H1 (cell line): ENCODE measurements around the gene FLNA. TPM values are rescaled to one million over a fixed set of nuclear protein-coding genes. Genes with fewer than 3 reads are reported as not detected.

Source experiments
- CTCF ChIA-PET: fragments of 300-600 bp; sonication (Branson Sonifier 250); formaldehyde crosslinking; loops from one replicate; lab custom pipeline; 2021; ENCODE audit not compliant: partially characterized antibody; lab: Charles Lee
- POLR2A ChIA-PET: fragments of 300-600 bp; sonication (Branson Sonifier 250); formaldehyde crosslinking; loops from one replicate; lab custom pipeline; 2021; ENCODE audit warnings: inconsistent platforms; ENCODE audit not compliant: partially characterized antibody; lab: Charles Lee
- DNase-seq, 2 experiments: peaks; one replicate each; pipeline versions ENCODE4 v3.0.0 to v3.0.0-alpha.2; 2010 to 2022; ENCODE audit warnings: low spot score in 2 of 2, low read depth in 1 of 2, mixed read lengths in 1 of 2
- FAIRE-seq: peaks from 2 replicates; lab custom pipeline; 2011; peaks lifted over from hg19 to GRCh38; lab: Jason Lieb, UNC
- H2AFZ ChIP-seq: 2 replicates; pipeline ENCODE4 v1.8.1; 2012; ENCODE audit warnings: low read length, inconsistent platforms
- H2AK5ac ChIP-seq: 2 replicates; pipeline ENCODE4 v1.6.1; 2013; ENCODE audit warnings: low read depth, low read length
- H2BK120ac ChIP-seq: replicated peaks from 2 replicates; pipeline ENCODE3; 2013; ENCODE audit warnings: low read depth, low read length, inconsistent platforms
- H2BK12ac ChIP-seq: 2 replicates; pipeline ENCODE4 v1.6.1; 2013; ENCODE audit warnings: low read depth, low read length
- H2BK15ac ChIP-seq: 2 replicates; pipeline ENCODE4 v1.6.1; 2013; ENCODE audit warnings: low read length
- H2BK20ac ChIP-seq: 2 replicates; pipeline ENCODE4 v1.6.1; 2013; ENCODE audit warnings: low read length
- H2BK5ac ChIP-seq: 2 replicates; pipeline ENCODE4 v1.6.1; 2013; ENCODE audit warnings: low read depth, low read length
- H3K14ac ChIP-seq: 2 replicates; pipeline ENCODE4 v1.6.1; 2013; ENCODE audit warnings: inconsistent platforms; ENCODE audit not compliant: insufficient read length
- H3K18ac ChIP-seq: 2 replicates; pipeline ENCODE4 v1.6.1; 2013; ENCODE audit warnings: low read length; ENCODE audit errors: extremely low read depth
- H3K23ac ChIP-seq: 2 replicates; pipeline ENCODE4 v1.6.1; 2013; ENCODE audit warnings: inconsistent platforms; ENCODE audit not compliant: insufficient read length
- H3K23me2 ChIP-seq: 2 replicates; pipeline ENCODE4 v1.6.1; 2013; ENCODE audit warnings: low read depth, low read length
- H3K27ac ChIP-seq: 2 replicates; pipeline ENCODE4 v1.6.1; 2011; ENCODE audit warnings: low read depth, low read length, inconsistent platforms
- H3K27me3 ChIP-seq, 4 experiments: replicated peaks in 1 of 4; 1 replicate in 1 of 4; 2 replicates in 3 of 4; pipeline versions ENCODE4 v1.6.1 to v1.8.1; 2011 to 2013; ENCODE audit warnings: low read length in 3 of 4, mild to moderate bottlenecking in 3 of 4, inconsistent platforms in 2 of 4, mixed read lengths in 2 of 4, moderate library complexity in 1 of 4; ENCODE audit not compliant: control insufficient read depth in 3 of 4, insufficient read depth in 3 of 4; ENCODE audit errors: extremely low read depth in 1 of 4
- H3K36me3 ChIP-seq, 4 experiments: 2 replicates each; pipeline versions ENCODE4 v1.6.1 to v1.8.1; 2011 to 2013; ENCODE audit warnings: mild to moderate bottlenecking in 4 of 4, low read length in 3 of 4, moderate library complexity in 2 of 4, control low read depth in 1 of 4, inconsistent platforms in 1 of 4; ENCODE audit not compliant: insufficient read depth in 4 of 4, control insufficient read depth in 2 of 4
- H3K4ac ChIP-seq: replicated peaks from 2 replicates; pipeline ENCODE3; 2013; ENCODE audit warnings: low read length, low read depth, mixed read lengths, inconsistent platforms; ENCODE audit not compliant: insufficient read length
- H3K4me1 ChIP-seq, 4 experiments: replicated peaks in 1 of 4; 1 replicate in 1 of 4; 2 replicates in 3 of 4; pipeline versions ENCODE4 v1.6.1 to v1.8.1; 2011 to 2013; ENCODE audit warnings: low read length in 3 of 4, inconsistent platforms in 2 of 4, mixed read lengths in 1 of 4; ENCODE audit not compliant: insufficient read depth in 4 of 4, control insufficient read depth in 3 of 4
- H3K4me2 ChIP-seq, 2 experiments: 2 replicates each; pipeline versions ENCODE4 v1.6.1 to v1.8.1; 2011 to 2013; ENCODE audit warnings: low read depth in 2 of 2, low read length in 2 of 2, control low read depth in 1 of 2, inconsistent platforms in 1 of 2, mild to moderate bottlenecking in 1 of 2; ENCODE audit not compliant: insufficient read depth in 1 of 2
- H3K4me3 ChIP-seq, 4 experiments: fragments of 200-600, 300-600 bp in 1 of 4; sonication (generic), shearing (Covaris generic), sonication (Bioruptor Twin) in 1 of 4; 2 replicates each; pipeline versions ENCODE4 v1.5.1 to v1.8.1; 2011 to 2016; ENCODE audit warnings: low read length in 4 of 4, low read depth in 3 of 4, control low read depth in 2 of 4, inconsistent platforms in 2 of 4, mild to moderate bottlenecking in 2 of 4, mixed read lengths in 1 of 4, moderate library complexity in 1 of 4; ENCODE audit not compliant: insufficient read depth in 2 of 4; ENCODE audit errors: extremely low read depth in 1 of 4
- H3K56ac ChIP-seq: replicated peaks from 2 replicates; pipeline ENCODE3; 2013; ENCODE audit warnings: low read depth, mild to moderate bottlenecking, mixed read lengths, low read length, inconsistent platforms; ENCODE audit not compliant: insufficient read length
- H3K79me1 ChIP-seq: 2 replicates; pipeline ENCODE4 v1.6.1; 2013; ENCODE audit warnings: low read depth, low read length, control low read depth
- H3K79me2 ChIP-seq, 2 experiments: 2 replicates each; pipeline versions ENCODE4 v1.6.1 to v1.8.1; 2012 to 2013; ENCODE audit warnings: low read length in 2 of 2, mild to moderate bottlenecking in 2 of 2, inconsistent platforms in 1 of 2; ENCODE audit not compliant: insufficient read depth in 2 of 2, control insufficient read depth in 1 of 2
- H3K9ac ChIP-seq, 4 experiments: replicated peaks in 1 of 4; 1 replicate in 1 of 4; 2 replicates in 3 of 4; pipeline versions ENCODE4 v1.6.1 to v1.8.1; 2011 to 2013; ENCODE audit warnings: low read depth in 3 of 4, low read length in 3 of 4, control low read depth in 2 of 4, mild to moderate bottlenecking in 2 of 4, moderate library complexity in 2 of 4, inconsistent platforms in 1 of 4; ENCODE audit errors: extremely low read depth in 1 of 4
- H3K9me3 ChIP-seq, 2 experiments: 2 replicates each; pipeline versions ENCODE4 v1.6.1 to v1.8.1; 2012 to 2013; ENCODE audit warnings: mild to moderate bottlenecking in 2 of 2, moderate library complexity in 2 of 2, control low read depth in 1 of 2, inconsistent platforms in 1 of 2, low read depth in 1 of 2, low read length in 1 of 2, mixed read lengths in 1 of 2; ENCODE audit not compliant: insufficient read depth in 2 of 2
- H4K20me1 ChIP-seq, 2 experiments: replicated peaks in 1 of 2; 2 replicates each; pipeline versions ENCODE3 to v1.8.1; 2011 to 2013; ENCODE audit warnings: inconsistent platforms in 2 of 2, low read length in 2 of 2, mild to moderate bottlenecking in 1 of 2; ENCODE audit not compliant: insufficient read depth in 2 of 2, control insufficient read depth in 1 of 2
- H4K5ac ChIP-seq: 2 replicates; pipeline ENCODE4 v1.6.1; 2013; ENCODE audit warnings: low read length, low read depth, mixed read lengths, inconsistent platforms; ENCODE audit not compliant: insufficient read length
- H4K8ac ChIP-seq: 2 replicates; pipeline ENCODE4 v1.8.0; 2013; ENCODE audit warnings: mild to moderate bottlenecking, moderate library complexity, low read length, inconsistent platforms; ENCODE audit not compliant: insufficient read depth; ENCODE audit errors: extremely low read depth
- H4K91ac ChIP-seq: replicated peaks from 2 replicates; pipeline ENCODE3; 2013; ENCODE audit warnings: low read length, mixed read lengths, inconsistent platforms; ENCODE audit not compliant: insufficient read length
- CBX5 ChIP-seq: fragments of 300-800, 300-1000 bp; sonication (generic); IDR thresholded peaks from 2 replicates; pipeline ENCODE4 v1.7.1; 2016; ENCODE audit warnings: antibody characterized with exemption, low read length, low read depth
- CREB1 ChIP-seq: IDR thresholded peaks from 2 replicates; pipeline ENCODE4 v1.6.1; 2012; ENCODE audit warnings: inconsistent platforms
- GABPA ChIP-seq: IDR thresholded peaks from 2 replicates; pipeline ENCODE4 v1.6.1; 2011; ENCODE audit warnings: mild to moderate bottlenecking, low read length, moderate library complexity, borderline replicate concordance; ENCODE audit not compliant: insufficient read depth
- GTF2F1 ChIP-seq: IDR thresholded peaks from 2 replicates; pipeline ENCODE4 v1.6.1; 2012; ENCODE audit warnings: low read depth, low read length, improper control_type of control experiment, borderline replicate concordance
- HDAC6 ChIP-seq: IDR thresholded peaks from one replicate; pipeline ENCODE4 v1.7.1; 2012; ENCODE audit warnings: low read depth, mild to moderate bottlenecking, inconsistent platforms, low read length, moderate library complexity
- RAD21 ChIP-seq, 2 experiments: IDR thresholded peaks in 1 of 2; conservative IDR thresholded peaks in 1 of 2; 2 replicates each; pipeline ENCODE4 v1.6.1; 2011; ENCODE audit warnings: low read depth in 2 of 2, low read length in 2 of 2, improper control_type of control experiment in 1 of 2, inconsistent platforms in 1 of 2, mild to moderate bottlenecking in 1 of 2, moderate library complexity in 1 of 2
- SUZ12 ChIP-seq: fragments of 200-600 bp; sonication (generic); IDR thresholded peaks from 2 replicates; pipeline ENCODE4 v1.6.1; 2012; ENCODE audit warnings: mild to moderate bottlenecking, inconsistent platforms, low read length, moderate library complexity, mixed read lengths
- TAF1 ChIP-seq: IDR thresholded peaks from 2 replicates; pipeline ENCODE4 v1.6.1; 2011; ENCODE audit warnings: mild to moderate bottlenecking, low read depth, low read length
- YY1 ChIP-seq: IDR thresholded peaks from 2 replicates; pipeline ENCODE4 v1.6.1; 2011; ENCODE audit warnings: low read depth, mild to moderate bottlenecking, low read length
- WGBS, 2 experiments: shearing (Covaris generic) in 1 of 2; methylation state at CpG; one replicate each; pipeline versions ENCODE4 v1.1.6 to v1.1.7; 2013 to 2015; ENCODE audit warnings: low lambda C conversion rate in 2 of 2, mixed read lengths in 2 of 2, inconsistent platforms in 1 of 2, low coverage in 1 of 2, missing lambda C conversion rate in 1 of 2; ENCODE audit not compliant: insufficient replicate concordance in 2 of 2, insufficient coverage in 1 of 2, insufficient read length in 1 of 2; ENCODE audit errors: extremely low coverage in 1 of 2, missing lambda C conversion rate in 1 of 2; 5-methylcytosine and 5-hydroxymethylcytosine counted together
- polyA plus RNA-seq, 7 experiments: library from polyadenylated mRNA; depleted of rRNA in 3 of 7; stranded (reverse) in 5 of 7; unstranded in 2 of 7; fragments of >200 nt in 5 of 7; fragments of 200-250 nt in 2 of 7; gene quantifications; 1 replicate in 5 of 7; 2 replicates in 1 of 7; 4 replicates in 1 of 7; pipeline versions ENCODE4 v1.2.1 to v1.2.3, GENCODE V29; 2011 to 2013; ENCODE audit warnings: missing spikeins in 2 of 7, mixed read lengths in 2 of 7
- total RNA-seq: library from RNA; stranded (reverse); fragmentation: NEBNext Ultra II Directional; extraction: Animal tissue kit (Norgen Biotek cat#: 25700); gene quantifications from 2 replicates; pipeline ENCODE4 v1.2.1, GENCODE V29; 2021
- TF ChIP-seq, protein P1 (sequence below): IDR thresholded peaks from 2 replicates; pipeline ENCODE4 v1.6.1; 2011; ENCODE audit warnings: low read depth, mild to moderate bottlenecking, low read length; ENCODE audit not compliant: insufficient read depth
- TF ChIP-seq, protein P2 (sequence below): IDR thresholded peaks from 2 replicates; pipeline ENCODE4 v1.6.1; 2011; ENCODE audit warnings: low read length, improper control_type of control experiment

FLNA gene
- total and polyA plus RNA-seq, 2 of the 8 experiments (the other 6 are each of a cell fraction or from before 2014, with no cell fraction given): 315 to 925 TPM

DNA sequence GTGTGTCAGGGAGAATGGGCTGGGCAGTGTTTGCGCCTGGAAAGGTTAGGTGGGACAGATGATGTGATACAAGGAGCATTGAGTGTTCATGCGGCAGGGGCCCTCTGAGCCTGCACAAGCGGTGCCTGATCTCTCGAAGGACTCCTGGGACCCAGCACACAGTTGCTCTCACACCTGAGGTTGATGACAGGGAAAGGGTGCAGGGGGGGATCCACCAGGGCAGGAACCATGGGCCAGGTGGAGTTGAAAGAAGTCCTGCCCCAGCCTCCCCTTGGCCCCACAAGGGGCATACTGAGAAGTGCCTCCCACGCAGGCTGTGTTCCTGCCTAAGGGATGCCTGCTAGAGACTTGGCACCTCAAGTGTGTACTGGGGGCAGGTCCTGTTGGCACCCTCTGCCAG lies 45.8 kb downstream of the FLNA start:
- POLR2A ChIA-PET: no interaction called here
- CTCF ChIA-PET: interaction anchor here (3.0 kb wide), 1 partner anchor 11 kb away, joined by 12 read pairs; no protein-coding TSS in a partner anchor

More for the DNA sequence above, 45.8 kb downstream of the FLNA start:
- H3K23me2 ChIP-seq: no peaks in the 10 kb centered on the region
- no peak overlapping the region for H3K14ac ChIP-seq
- H3K4me3 ChIP-seq: no peak overlapping the region
- H3K36me3 ChIP-seq: no peaks in the 10 kb centered on the region
- no peaks in the 10 kb centered on the region for H3K27me3 ChIP-seq
- FAIRE-seq (no peak), DNase-seq (no peak)
- 95% methylated on average over 4 of the region's 5 CpGs; no CpG with 5 or more reads in 1 of the 2 experiments for WGBS, 2 experiments
- no peak overlapping the region for H3K18ac ChIP-seq
- no peak overlapping the region for H2BK12ac ChIP-seq
- no peak overlapping the region for H2BK5ac ChIP-seq
- no peak overlapping the region for H2AK5ac ChIP-seq
- no peak overlapping the region for H2BK120ac ChIP-seq
- H3K79me2 ChIP-seq: no peaks in the 10 kb centered on the region
- H2AFZ ChIP-seq: no peak overlapping the region
- H4K5ac ChIP-seq: no peak overlapping the region
- H3K9ac ChIP-seq: no peak overlapping the region
- no peaks in the 10 kb centered on the region; a peak in 1 of 7 replicates for H3K4me1 ChIP-seq
- no peak overlapping the region for H3K56ac ChIP-seq
- H3K27ac ChIP-seq: no peak overlapping the region; the same call in 1 of the 2 replicates
- 0 out of 2 replicates have a peak overlapping the region, but pooled peaks have one; percentile 25 for H4K8ac ChIP-seq
- H2BK20ac ChIP-seq: no peak overlapping the region
- no peaks in the 10 kb centered on the region for H3K9me3 ChIP-seq
- H3K4me2 ChIP-seq: no peak overlapping the region
- no peak overlapping the region for H2BK15ac ChIP-seq
- no peak overlapping the region for H4K91ac ChIP-seq
- no peak overlapping the region for H3K4ac ChIP-seq
- no peaks in the 10 kb centered on the region for H4K20me1 ChIP-seq
- H3K23ac ChIP-seq: no peak overlapping the region
- TF ChIP-seq TAF1 (no peak), HDAC6 (no peak), SUZ12 (no peak), CBX5 (no peak), CREB1 (no peak), YY1 (no peak), RAD21 (IDR thresholded peaks at IDR 0.05 in 1 of 2, conservative IDR thresholded peaks at IDR 0.05 in 1 of 2; ENCODE audit: low read depth in 2 of 2, low read length in 2 of 2) (no peak), GABPA (no peak), GTF2F1 (no peak)
- TF ChIP-seq, protein P1, sequence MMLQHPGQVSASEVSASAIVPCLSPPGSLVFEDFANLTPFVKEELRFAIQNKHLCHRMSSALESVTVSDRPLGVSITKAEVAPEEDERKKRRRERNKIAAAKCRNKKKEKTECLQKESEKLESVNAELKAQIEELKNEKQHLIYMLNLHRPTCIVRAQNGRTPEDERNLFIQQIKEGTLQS: no peak
- TF ChIP-seq, protein P2, sequence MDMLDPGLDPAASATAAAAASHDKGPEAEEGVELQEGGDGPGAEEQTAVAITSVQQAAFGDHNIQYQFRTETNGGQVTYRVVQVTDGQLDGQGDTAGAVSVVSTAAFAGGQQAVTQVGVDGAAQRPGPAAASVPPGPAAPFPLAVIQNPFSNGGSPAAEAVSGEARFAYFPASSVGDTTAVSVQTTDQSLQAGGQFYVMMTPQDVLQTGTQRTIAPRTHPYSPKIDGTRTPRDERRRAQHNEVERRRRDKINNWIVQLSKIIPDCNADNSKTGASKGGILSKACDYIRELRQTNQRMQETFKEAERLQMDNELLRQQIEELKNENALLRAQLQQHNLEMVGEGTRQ: no peak
- H3K79me1 ChIP-seq: no peaks in the 10 kb centered on the region
